Stomach (tissue), 4 donors: Measurements from ENCODE around the gene NUTF2.

ENCODE experiments used
- CTCF ChIP-seq, 7 experiments: fragments of 450-650 bp in 4 of 7; fragments of 200-600 bp in 3 of 7; sonication (generic) in 3 of 7; IDR thresholded peaks; one replicate each; pipeline ENCODE4 v1.5.1; 2016 to 2019; ENCODE audit warnings: antibody characterized with exemption in 7 of 7, control low read depth in 2 of 7, mild to moderate bottlenecking in 1 of 7
- EP300 ChIP-seq: sonication (generic); formaldehyde crosslinking; IDR thresholded peaks from one replicate; pipeline ENCODE4 v1.6.1; 2017; ENCODE audit warnings: antibody characterized with exemption
- POLR2A ChIP-seq, 4 donors: fragments of 450-650 bp; IDR thresholded peaks; one replicate each; pipeline ENCODE4 v1.6.1; 2016; ENCODE audit warnings: antibody characterized with exemption in 4 of 4, control low read depth in 2 of 4, mild to moderate bottlenecking in 1 of 4, moderate library complexity in 1 of 4
- POLR2AphosphoS5 ChIP-seq, 3 donors: sonication (generic); formaldehyde crosslinking; IDR thresholded peaks; one replicate each; pipeline ENCODE4 v1.6.1; 2016; ENCODE audit warnings: antibody characterized with exemption in 3 of 3

GRCh38 chr16:67907397-67908180 is 60.9 kb downstream of the NUTF2 start:
- no peak for TF ChIP-seq CTCF (IDR thresholded peaks at IDR 0.05)
- TF ChIP-seq POLR2A (IDR thresholded peaks at IDR 0.05), result no peak
- TF ChIP-seq POLR2AphosphoS5 (IDR thresholded peaks at IDR 0.05), result no peak
- no peak for TF ChIP-seq EP300
